Right cardiac atrium (tissue), 5 donors: ENCODE data around the gene NEURL4. TPM values are rescaled to one million over a fixed set of nuclear protein-coding genes. Genes with fewer than 3 reads are reported as not detected.

Source experiments
- ATAC-seq, 2 donors: fragments of 200-7000 bp; cut with Tn5 transposase; one replicate each; pipeline versions ENCODE4 v1.8.0 to v1.9.1; 2020; ENCODE audit warnings: moderate library complexity in 2 of 2, mild to moderate bottlenecking in 1 of 2
- DNase-seq, 3 donors: peaks; one replicate each; pipeline ENCODE4 v3.0.0-alpha.2; 2020
- H3K27ac ChIP-seq: one replicate; pipeline ENCODE4 v1.5.1; 2013; ENCODE audit warnings: mild to moderate bottlenecking, low read length, control low read depth, moderate library complexity
- H3K27me3 ChIP-seq: one replicate; pipeline ENCODE4 v1.6.1; 2013; ENCODE audit not compliant: control insufficient read depth, insufficient read depth
- H3K4me1 ChIP-seq: one replicate; pipeline ENCODE4 v1.6.1; 2013; ENCODE audit warnings: low read length; ENCODE audit not compliant: control insufficient read depth, insufficient read depth
- H3K4me3 ChIP-seq: one replicate; pipeline ENCODE4 v1.5.1; 2013; ENCODE audit warnings: low read length, control low read depth
- H3K9me3 ChIP-seq: one replicate; pipeline ENCODE4 v1.6.1; 2013; ENCODE audit warnings: low read length; ENCODE audit not compliant: control insufficient read depth
- WGBS: extraction: QIAGEN DNeasy Blood & Tissue Kit; methylation state at CpG from one replicate; pipeline ENCODE4 v1.1.7; 2013; 5-methylcytosine and 5-hydroxymethylcytosine counted together
- intact Hi-C, 4 donors: fragments of 100-400 bp; cut with DNase I; formaldehyde crosslinking; loops; one replicate each; pipeline versions ENCODE4 v1.11.0 to v1.14.0; 2022 to 2023
- polyA plus RNA-seq: library from polyadenylated mRNA; stranded (reverse); fragments of 200-250 nt; gene quantifications from one replicate; pipeline ENCODE4 v1.2.3, GENCODE V29; 2013
- total RNA-seq, 4 donors: library from RNA; stranded (reverse); fragmentation: NEBNext Ultra II Directional; extraction: Animal tissue kit (Norgen Biotek cat#: 25700); gene quantifications; one replicate each; pipeline ENCODE4 v1.2.1, GENCODE V29; 2021
- donor health status: healthy with polysubstance abuse.
- donor health status: DM: no; HTN: yes; CAD: no.
- donor health status: DM: no; HTN: no; CAD: no.
- donor health status: DM: no; HTN: yes; CAD: no; lungs with severe emphysema.
- donor health status: DM: yes; HTN: yes; CAD: no.

Gene NEURL4
- total and polyA plus RNA-seq, 5 donors = 23.8 to 33.4 (median 30.6) TPM

DNA sequence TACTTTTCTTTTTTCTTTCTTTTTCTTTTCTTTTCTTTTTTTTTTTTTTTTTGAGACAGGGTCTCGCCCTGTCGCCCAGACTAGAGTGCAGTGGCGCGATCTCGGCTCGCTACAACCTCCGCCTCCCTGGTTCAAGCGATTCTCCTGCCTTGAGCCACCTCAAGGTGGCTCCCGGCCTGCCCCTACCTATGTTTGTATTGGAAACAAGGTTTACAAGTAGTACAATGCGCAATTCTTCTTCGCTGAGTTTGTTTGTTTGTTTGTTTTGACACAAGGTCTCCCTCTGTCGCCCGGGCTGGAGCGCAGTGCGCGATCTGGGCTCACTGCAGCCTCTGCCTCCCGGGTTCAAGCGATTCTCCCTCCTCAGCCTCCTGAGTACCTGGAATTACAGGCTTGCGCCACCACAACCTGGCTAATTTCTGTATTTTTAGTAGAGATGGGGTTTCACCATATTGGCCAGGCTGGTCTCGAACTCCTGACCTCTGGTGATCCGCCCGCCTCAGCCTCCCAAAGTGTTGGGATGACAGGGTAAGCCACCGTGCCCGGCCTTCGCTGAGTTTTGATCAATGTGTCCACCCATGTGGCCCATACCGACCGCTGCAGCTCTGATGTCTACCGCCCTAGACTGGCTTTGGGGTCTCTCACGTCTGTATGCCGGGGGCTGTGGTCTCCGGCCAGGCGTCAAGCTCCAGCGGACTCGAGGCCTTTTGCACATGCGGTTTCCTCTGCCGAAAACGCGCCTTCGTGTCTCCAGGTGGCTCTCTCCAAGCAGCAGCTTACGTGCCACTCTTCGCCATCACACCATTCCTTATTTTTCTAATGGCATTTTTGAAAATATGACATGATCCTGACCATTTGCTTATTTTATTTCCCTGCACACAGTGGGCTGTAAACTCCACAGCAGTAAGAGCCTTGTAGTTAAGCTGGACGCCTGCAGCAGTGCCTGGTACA, 33.6 kb downstream of the NEURL4 start:
- WGBS = 59% methylated on average over 42 of the region's 42 CpGs
- intact Hi-C loops = loop anchor here (1.0 to 10.0 kb wide), 3 partner anchors 15 to 49 kb away; partner anchors contain the start of gene SLC2A4 (in 2 of the 4)
- peak in 1 of 3 donors; percentile 29 for DNase-seq
- Histone ChIP-seq H3K9me3 (no peaks in the 10 kb centered on the region), H3K27me3 (no peaks in the 10 kb centered on the region), H3K4me1 (peaks cover 12% of the 10 kb centered on the region), H3K27ac (peak overlapping the region; percentile 71), H3K4me3 (no peak overlapping the region)
- no peak for ATAC-seq

DNA sequence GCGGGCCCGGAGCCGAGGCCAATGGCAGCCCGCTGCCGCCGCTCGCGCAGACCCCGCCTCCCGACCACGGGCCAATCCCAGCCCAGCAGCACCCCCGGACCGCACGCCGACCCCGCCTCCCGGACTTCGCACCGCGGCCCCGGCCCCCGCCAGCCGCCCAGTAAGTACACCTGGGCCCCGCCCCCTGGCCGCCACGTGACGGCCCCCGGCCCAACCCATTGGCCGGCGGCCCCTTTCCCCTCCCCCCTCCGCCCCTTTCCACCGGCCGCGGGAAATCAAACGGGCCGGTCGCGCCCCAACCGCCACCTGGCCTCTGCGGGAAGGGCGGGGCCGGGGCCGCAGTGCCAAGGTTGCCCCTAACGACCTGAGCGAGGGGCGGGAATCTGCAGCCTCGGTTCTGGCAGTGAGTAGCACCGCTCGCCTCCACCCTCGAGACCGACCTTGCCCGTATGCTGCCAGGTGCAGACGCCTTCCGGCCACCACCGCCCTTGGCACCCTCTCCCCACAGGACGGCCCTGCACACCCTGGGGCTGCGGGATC, 34.5 kb downstream of the NEURL4 start, which contains the start of gene YBX2:
YBX2 (minus strand) TSS at position 26 of the 540 bp plus-strand sequence. CDS start 139 bp downstream, outside the sequence.
- peak; percentile 39 to 49 for ATAC-seq
- H3K4me1 ChIP-seq = peaks cover 12% of the 10 kb centered on the region
- no peaks in the 10 kb centered on the region for H3K27me3 ChIP-seq
- WGBS = 3% methylated on average over 57 of the region's 57 CpGs
- no peak within 1 kb of the TSS for H3K27ac ChIP-seq
- DNase-seq = peak; percentile 65 to 90 (median 83)
- no peaks in the 10 kb centered on the region for H3K9me3 ChIP-seq
- peak within 1 kb of the TSS; percentile 34 for H3K4me3 ChIP-seq
- intact Hi-C loops = loop anchor here in 1 of 4 donors (10.0 kb wide), 1 partner anchor 50 kb away; no protein-coding TSS in a partner anchor

DNA sequence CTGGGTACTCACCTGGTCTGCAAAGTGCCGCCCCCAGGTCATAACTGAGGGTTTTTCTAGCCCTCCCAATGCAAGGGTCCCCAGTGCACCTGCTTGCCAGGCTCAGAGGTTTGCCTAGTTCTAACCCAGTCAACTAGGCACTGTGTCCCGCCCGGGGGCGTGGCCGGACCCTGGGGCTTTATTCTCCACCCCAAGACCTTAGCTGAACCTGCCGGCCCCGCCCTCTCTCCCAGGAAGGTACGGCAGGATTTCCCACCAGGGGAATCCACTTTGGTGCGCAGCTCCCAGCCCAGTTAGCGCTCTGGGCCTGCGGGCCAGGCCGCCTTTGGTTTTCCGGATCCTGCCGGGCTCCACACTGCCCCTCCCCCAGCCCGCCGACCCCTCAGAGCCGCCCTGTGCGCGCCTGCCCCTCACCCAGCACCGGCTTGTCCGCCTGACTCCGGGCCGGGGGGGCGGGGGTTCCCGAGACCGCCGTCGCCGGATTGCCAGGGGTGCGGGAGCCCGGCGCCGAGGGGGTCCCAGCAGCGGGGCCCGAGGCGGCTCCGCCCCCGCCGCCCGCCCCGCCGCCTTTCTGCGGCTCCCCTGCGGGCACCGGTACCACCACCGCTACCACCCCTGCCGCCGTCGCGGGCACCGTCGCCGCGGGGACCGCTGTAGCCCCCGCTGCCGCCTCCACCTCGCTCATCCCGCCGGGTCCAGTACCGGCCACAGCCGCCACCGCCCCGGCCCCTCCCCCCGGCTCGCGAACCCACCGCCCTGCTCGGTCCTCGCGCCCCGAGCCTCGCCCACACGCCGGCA, 35.1 kb downstream of the NEURL4 start:
- H3K27me3 ChIP-seq = no peaks in the 10 kb centered on the region
- peaks cover 12% of the 10 kb centered on the region for H3K4me1 ChIP-seq
- no peaks in the 10 kb centered on the region for H3K9me3 ChIP-seq
- 6% methylated on average over 74 of the region's 75 CpGs for WGBS
- no peak overlapping the region for H3K27ac ChIP-seq
- intact Hi-C loops = loop anchor here in 1 of 4 donors (10.0 kb wide), 1 partner anchor 51 kb away; no protein-coding TSS in a partner anchor
- peak overlapping the region; percentile 34 for H3K4me3 ChIP-seq
- DNase-seq = peak in 2 of 3 donors; percentile 54 to 78
- no peak for ATAC-seq

GRCh38 chr17:7293159-7293558, 36.0 kb downstream of the NEURL4 start:
- Histone ChIP-seq H3K4me1 (peaks cover 12% of the 10 kb centered on the region), H3K4me3 (no peak overlapping the region), H3K27me3 (no peaks in the 10 kb centered on the region), H3K27ac (no peak overlapping the region), H3K9me3 (no peaks in the 10 kb centered on the region)
- DNase-seq = peak in 2 of 3 donors; percentile 41 to 57
- intact Hi-C loops = loop anchor here in 1 of 4 donors (10.0 kb wide), 1 partner anchor 52 kb away; no protein-coding TSS in a partner anchor
- WGBS = 72% methylated on average over 11 of the region's 11 CpGs
- no peak for ATAC-seq

- ATAC-seq (no peak), DNase-seq (peak in 1 of 3 donors; percentile 79)
- Histone ChIP-seq H3K9me3 (no peaks in the 10 kb centered on the region), H3K4me1 (peaks cover 12% of the 10 kb centered on the region), H3K4me3 (no peak overlapping the region), H3K27me3 (no peaks in the 10 kb centered on the region), H3K27ac (no peak overlapping the region)
- WGBS = 20% methylated on average over 6 of the region's 6 CpGs
- intact Hi-C loops = loop anchor here in 1 of 4 donors (10.0 kb wide), 1 partner anchor 52 kb away; no protein-coding TSS in a partner anchor
These were observed 36.4 kb downstream of the NEURL4 start for GRCh38 chr17:7292729-7293128.

DNA sequence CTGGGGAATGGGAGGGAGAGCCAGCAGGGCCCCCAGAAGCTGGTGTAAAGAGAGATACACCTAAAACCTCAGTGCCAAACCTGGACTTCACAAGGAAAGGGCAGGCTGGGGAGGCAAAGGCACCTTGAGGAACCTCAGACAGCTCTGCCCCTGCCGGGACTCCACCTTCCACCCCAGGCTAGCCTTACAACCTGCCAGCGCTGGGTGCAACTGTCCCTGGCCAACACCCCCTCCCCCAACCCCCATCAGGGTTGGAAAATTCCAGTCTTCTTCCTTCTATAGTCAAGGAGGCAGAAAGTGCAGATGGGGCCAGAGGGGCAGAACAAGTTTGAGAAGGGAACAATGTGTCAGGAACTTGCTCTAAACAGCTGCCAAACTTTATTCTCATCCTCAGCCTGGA, 36.9 kb downstream of the NEURL4 start:
- no peaks in the 10 kb centered on the region for H3K27me3 ChIP-seq
- no peak overlapping the region for H3K4me3 ChIP-seq
- intact Hi-C loops = loop anchor here in 1 of 4 donors (10.0 kb wide), 1 partner anchor 53 kb away; no protein-coding TSS in a partner anchor
- no peak for ATAC-seq
- no peak for DNase-seq
- H3K27ac ChIP-seq = no peak overlapping the region
- no peaks in the 10 kb centered on the region for H3K9me3 ChIP-seq
- WGBS = 87% methylated on average over 2 of the region's 2 CpGs
- H3K4me1 ChIP-seq = peaks cover 12% of the 10 kb centered on the region

- WGBS = 57% methylated on average over 11 of the region's 11 CpGs
- intact Hi-C loops = loop anchor here in 1 of 4 donors (10.0 kb wide), 1 partner anchor 54 kb away; no protein-coding TSS in a partner anchor
- ATAC-seq (peak in 1 of 2 donors; percentile 3), DNase-seq (no peak)
- Histone ChIP-seq H3K4me3 (no peak overlapping the region), H3K4me1 (peaks cover 6% of the 10 kb centered on the region), H3K9me3 (no peaks in the 10 kb centered on the region), H3K27ac (peak overlapping the region; percentile 30), H3K27me3 (no peaks in the 10 kb centered on the region)
These were observed 38.5 kb downstream of the NEURL4 start for GRCh38 chr17:7290685-7291084.

DNA sequence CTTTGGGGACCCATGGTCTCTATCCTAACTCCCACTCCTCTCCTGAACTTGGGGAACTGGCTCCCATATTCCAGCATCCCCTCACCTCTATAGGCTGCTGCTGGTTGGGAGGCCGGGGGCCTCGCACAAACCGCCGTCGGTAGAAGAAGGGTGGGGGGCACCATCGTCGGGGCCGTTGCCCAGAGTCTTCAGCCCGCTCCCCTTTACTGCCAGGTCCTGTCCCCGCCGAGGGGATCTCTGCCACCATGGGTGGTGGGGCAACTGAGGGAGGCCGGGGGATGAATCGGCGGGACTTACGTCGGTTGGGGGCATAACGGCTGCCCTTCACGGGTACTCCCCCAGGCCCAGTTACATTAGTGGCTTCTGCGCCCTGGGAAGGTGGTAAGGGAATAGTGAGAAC, 39.0 kb downstream of the NEURL4 start:
- peaks cover 4% of the 10 kb centered on the region for H3K4me1 ChIP-seq
- DNase-seq (no peak), ATAC-seq (peak in 1 of 2 donors; percentile 1)
- H3K4me3 ChIP-seq = no peak overlapping the region
- H3K9me3 ChIP-seq = no peaks in the 10 kb centered on the region
- intact Hi-C loops = loop anchor here in 1 of 4 donors (10.0 kb wide), 1 partner anchor 55 kb away; no protein-coding TSS in a partner anchor
- H3K27me3 ChIP-seq = no peaks in the 10 kb centered on the region
- no peak overlapping the region for H3K27ac ChIP-seq
- 86% methylated on average over 19 of the region's 19 CpGs for WGBS

DNA sequence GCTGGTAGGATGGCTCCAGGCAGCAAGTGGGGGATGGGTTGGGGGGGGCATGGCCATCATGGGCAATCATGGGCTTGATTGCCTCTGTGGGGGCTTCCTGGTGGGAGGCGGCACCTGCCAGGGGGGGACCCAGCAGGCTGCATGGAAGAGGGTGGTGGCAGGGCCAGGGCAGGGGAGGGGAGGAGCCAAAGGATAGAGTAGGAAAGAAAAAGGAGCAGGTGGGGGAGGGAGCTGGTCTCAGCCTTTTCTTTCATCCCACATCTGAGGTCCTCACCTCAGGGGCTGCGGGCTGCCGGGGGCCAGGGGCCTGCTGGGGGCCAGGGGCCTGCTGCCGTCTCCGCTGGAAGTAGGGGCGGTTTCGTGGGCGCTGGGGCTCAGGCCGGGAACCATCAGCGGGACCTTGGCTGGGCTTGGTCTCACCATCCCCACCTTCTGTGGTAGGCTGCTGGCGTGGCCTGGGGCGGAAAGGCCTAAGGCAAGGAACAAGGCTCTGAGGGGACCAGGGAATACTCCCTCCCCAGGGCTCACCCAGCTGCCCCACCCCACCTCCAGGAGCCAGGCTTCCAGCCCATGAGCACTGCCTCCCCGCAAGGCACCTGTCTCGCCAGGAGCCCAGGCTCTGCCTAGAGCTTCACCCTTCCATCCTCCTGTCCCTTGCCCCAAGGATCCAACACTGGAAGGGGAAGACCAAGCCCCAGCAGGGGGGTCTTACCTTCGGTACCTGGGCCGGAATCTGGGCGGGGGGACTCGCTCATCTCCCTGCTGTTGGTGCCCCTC, 39.7 kb downstream of the NEURL4 start:
- Histone ChIP-seq H3K4me3 (no peak overlapping the region), H3K27me3 (no peaks in the 10 kb centered on the region), H3K4me1 (peaks cover 4% of the 10 kb centered on the region), H3K27ac (no peak overlapping the region), H3K9me3 (no peaks in the 10 kb centered on the region)
- ATAC-seq (peak; percentile 16 to 18), DNase-seq (peak in 1 of 3 donors; percentile 64)
- intact Hi-C loops = loop anchor here in 2 of 4 donors (10.0 kb wide), 1 partner anchor 55 kb away; no protein-coding TSS in a partner anchor
- 78% methylated on average over 18 of the region's 18 CpGs for WGBS
